ENCODE data around the gene PKMYT1. TPM values are rescaled to one million over a fixed set of nuclear protein-coding genes. Genes with fewer than 3 reads are reported as not detected.

Gene PKMYT1
- total and polyA plus RNA-seq, 2 experiments from 2014 or later = 90.9 to 100 TPM

- Histone ChIP-seq H3K4me1 (ENCODE audit: insufficient read depth) (peaks cover 62% of the 10 kb centered on the region), H3F3A (replicated peaks; ENCODE audit: low read depth) (peaks cover 59% of the 10 kb centered on the region), H3K79me2 (replicated peaks; ENCODE audit: insufficient read depth) (peaks cover 39% of the 10 kb centered on the region), H4K20me1 (replicated peaks; ENCODE audit: insufficient read depth) (peaks cover 36% of the 10 kb centered on the region), H3K4me3 (peak within 1 kb of the TSS; percentile 99), H2AFZ (no peak within 1 kb of the TSS), H3K36me3 (ENCODE audit: insufficient read depth) (no peaks in the 10 kb centered on the region), H3K27me3 (ENCODE audit: insufficient read depth) (no peaks in the 10 kb centered on the region; the same call in 1 of the 2 replicates), H3K9me2 (ENCODE audit: insufficient read depth) (no peaks in the 10 kb centered on the region), H3K27ac (ENCODE audit: low read depth) (peak within 1 kb of the TSS; percentile 99), H3K4me2 (peak within 1 kb of the TSS; percentile 99)
- TF ChIP-seq STAT1 (IDR thresholded peaks at IDR 0.05; ENCODE audit: unreplicated experiment) = no peak
- TF ChIP-seq JUNB (IDR thresholded peaks at IDR 0.05; ENCODE audit: unreplicated experiment) = no peak
- no peak for TF ChIP-seq NANOG (IDR thresholded peaks at IDR 0.05; ENCODE audit: borderline replicate concordance)
- TF ChIP-seq CTCF (conservative IDR thresholded peaks at IDR 0.05; ENCODE audit: low read depth in 2 of 2) = peak; percentile 75 to 94
- TF ChIP-seq CREB1 (CRISPR knock-in tag; IDR thresholded peaks at IDR 0.05; ENCODE audit: low read depth) = peak; percentile 99
- peak; percentile 100 for TF ChIP-seq POLR2AphosphoS5 (IDR thresholded peaks at IDR 0.05; ENCODE audit: low read depth)
- TF ChIP-seq EZH2phosphoT487 (IDR thresholded peaks at IDR 0.05; ENCODE audit: unreplicated experiment) = no peak
- no peak for TF ChIP-seq ZNF331 (CRISPR knock-in tag; IDR thresholded peaks at IDR 0.05; ENCODE audit: low read depth)
- no peak for TF ChIP-seq ZNF114 (CRISPR knock-in tag; IDR thresholded peaks at IDR 0.05)
- no peak for TF ChIP-seq REST (IDR thresholded peaks at IDR 0.05; ENCODE audit: unreplicated experiment)
- no peak for TF ChIP-seq ZNF462 (CRISPR knock-in tag; IDR thresholded peaks at IDR 0.05)
- no peak for TF ChIP-seq EZH2 (IDR thresholded peaks at IDR 0.05; ENCODE audit: low read depth, unreplicated experiment)
- peak; percentile 60; the same call in 1 of the 2 replicates for TF ChIP-seq ETS1 (IDR thresholded peaks at IDR 0.05)
- Mint-ChIP-seq H3K9me3 (peaks cover 7% of the 10 kb centered on the region; the same call in 2 of the 3 replicates), H3K4me3 (peak within 1 kb of the TSS; percentile 95), H3K4me1 (peaks cover 57% of the 10 kb centered on the region), H3K27ac (peak within 1 kb of the TSS; percentile 99), H3K36me3 (ENCODE audit: low read depth) (peaks cover 49% of the 10 kb centered on the region), H3K27me3 (ENCODE audit: insufficient read depth, low read depth, poor library complexity) (peaks cover 49% of the 10 kb centered on the region)
- peak; percentile 19 for ATAC-seq
- peak; percentile 98 for DNase-seq (ENCODE audit: low spot score)
These were observed 37.7 kb upstream of the PKMYT1 start, which contains the start of gene CLDN6 for GRCh38 chr16:3017794-3018506. CLDN6 (minus strand) TSS chr16:3018183; CDS start chr16:3016021, 2,162 bp downstream.

Data from GM23338 (cell line).